ENCODE results near the gene LDAH.

The LDAH gene

GRCh38 chr2:20649976-20650375 lies 172.9 kb downstream of the LDAH start:
- no peak for DNase-seq

- peak; percentile 38 to 76 for DNase-seq
Measured at GRCh38 chr2:20649576-20649975, 173.3 kb downstream of the LDAH start.

- no peak for DNase-seq
Measured at GRCh38 chr2:20648831-20649230, 174.1 kb downstream of the LDAH start.

GRCh38 chr2:20648206-20648605 lies 174.7 kb downstream of the LDAH start:
- DNase-seq: no peak

GRCh38 chr2:20647738-20648137 lies 175.2 kb downstream of the LDAH start:
- DNase-seq: no peak

- no peak for DNase-seq
Measured at GRCh38 chr2:20647211-20647610, 175.7 kb downstream of the LDAH start.

- DNase-seq: no peak
Measured at GRCh38 chr2:20646446-20646845, 176.5 kb downstream of the LDAH start.

- DNase-seq: no peak
Measured at GRCh38 chr2:20645761-20646160, 177.1 kb downstream of the LDAH start.

GRCh38 chr2:20645301-20645701 lies 177.6 kb downstream of the LDAH start:
- no peak for DNase-seq

GRCh38 chr2:20643826-20644225 lies 179.1 kb downstream of the LDAH start:
- no peak for DNase-seq

GRCh38 chr2:20643060-20643459 lies 179.8 kb downstream of the LDAH start:
- DNase-seq: no peak

- DNase-seq: peak; percentile 19 to 78
Measured at GRCh38 chr2:20642055-20642971, 180.6 kb downstream of the LDAH start.

- DNase-seq: no peak
Measured at GRCh38 chr2:20641123-20641985, 181.5 kb downstream of the LDAH start.

- DNase-seq: no peak
Measured at GRCh38 chr2:20640411-20641122, 182.3 kb downstream of the LDAH start.

- no peak for DNase-seq
Measured at GRCh38 chr2:20638646-20639430, 184.1 kb downstream of the LDAH start.

GRCh38 chr2:20638014-20638413 lies 184.9 kb downstream of the LDAH start:
- DNase-seq: no peak

GRCh38 chr2:20637147-20637546 lies 185.8 kb downstream of the LDAH start:
- no peak for DNase-seq

- peak; percentile 26 to 71 for DNase-seq
Measured at GRCh38 chr2:20635675-20636584, 187.0 kb downstream of the LDAH start.

GRCh38 chr2:20635113-20635510 lies 187.8 kb downstream of the LDAH start:
- no peak for DNase-seq

- no peak for DNase-seq
Measured at GRCh38 chr2:20634507-20635112, 188.3 kb downstream of the LDAH start.
